NCI-H2107 (cell line): ENCODE data around the gene PTTG1IP.

Experiments used
- DNase-seq: peaks from one replicate; lab custom pipeline; 2025; lab: John Stamatoyannopoulos, UW

PTTG1IP gene

GRCh38 chr21:44909719-44910118 lies 36.2 kb upstream of the PTTG1IP start:
- DNase-seq, result no peak

- DNase-seq, result no peak
These were observed 35.4 kb upstream of the PTTG1IP start for GRCh38 chr21:44908908-44909307.

GRCh38 chr21:44907966-44908895 lies 34.7 kb upstream of the PTTG1IP start:
- DNase-seq, result no peak

GRCh38 chr21:44907225-44907965 lies 33.9 kb upstream of the PTTG1IP start:
- no peak for DNase-seq

- no peak for DNase-seq
These were observed 32.2 kb upstream of the PTTG1IP start for GRCh38 chr21:44905728-44906090.

- no peak for DNase-seq
These were observed 31.7 kb upstream of the PTTG1IP start for GRCh38 chr21:44905016-44905727.

- DNase-seq, result no peak
These were observed 30.8 kb upstream of the PTTG1IP start for GRCh38 chr21:44904141-44904923.

- no peak for DNase-seq
These were observed 30.2 kb upstream of the PTTG1IP start for GRCh38 chr21:44903689-44904088.

GRCh38 chr21:44903050-44903685 lies 29.7 kb upstream of the PTTG1IP start:
- DNase-seq, result no peak

- DNase-seq, result no peak
These were observed 29.0 kb upstream of the PTTG1IP start for GRCh38 chr21:44902268-44903049.

- no peak for DNase-seq
These were observed 28.0 kb upstream of the PTTG1IP start for GRCh38 chr21:44901391-44902074.

GRCh38 chr21:44900559-44901251 lies 27.2 kb upstream of the PTTG1IP start:
- no peak for DNase-seq

- no peak for DNase-seq
These were observed 26.5 kb upstream of the PTTG1IP start for GRCh38 chr21:44899768-44900558.

GRCh38 chr21:44898851-44899767 lies 25.6 kb upstream of the PTTG1IP start:
- no peak for DNase-seq

- DNase-seq, result no peak
These were observed 24.6 kb upstream of the PTTG1IP start for GRCh38 chr21:44898011-44898488.

GRCh38 chr21:44897326-44898010 lies 24.0 kb upstream of the PTTG1IP start:
- no peak for DNase-seq
